A204.1 (cell line): ENCODE results near the gene PADI6.
"Not testable (repeated sequence)": the region's sequence is repeated elsewhere in the genome, so short reads cannot be mapped to it uniquely, and the experiment has no call there.

Source experiments
- FAIRE-seq: peaks from 2 replicates; lab custom pipeline; 2012; peaks lifted over from hg19 to GRCh38; lab: Jason Lieb, UNC

Gene PADI6

DNA sequence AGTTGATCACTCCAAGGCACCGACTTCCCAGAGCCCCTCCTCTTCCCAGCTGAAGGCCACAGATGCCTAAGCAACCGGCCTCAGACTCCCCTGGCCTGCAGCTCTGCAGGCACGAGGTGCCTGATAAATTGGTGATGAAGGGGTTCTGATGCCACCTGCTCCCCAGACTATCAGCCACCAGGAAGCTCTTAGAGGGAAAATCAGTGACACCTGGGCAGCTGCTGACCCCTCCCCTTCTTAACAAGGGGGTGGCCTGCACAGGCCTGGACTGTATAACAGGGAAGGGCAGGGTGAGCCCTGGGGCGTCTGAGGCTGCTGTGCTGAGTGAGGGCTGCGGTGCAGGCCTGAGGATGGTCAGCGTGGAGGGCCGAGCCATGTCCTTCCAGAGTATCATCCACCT lies at the start of gene PADI6:
Gene PADI6, plus strand, starts transcription at position 301 of the 400 bp plus-strand sequence. Its CDS starts 50 bp downstream, at position 351.
- no peak for FAIRE-seq

DNA sequence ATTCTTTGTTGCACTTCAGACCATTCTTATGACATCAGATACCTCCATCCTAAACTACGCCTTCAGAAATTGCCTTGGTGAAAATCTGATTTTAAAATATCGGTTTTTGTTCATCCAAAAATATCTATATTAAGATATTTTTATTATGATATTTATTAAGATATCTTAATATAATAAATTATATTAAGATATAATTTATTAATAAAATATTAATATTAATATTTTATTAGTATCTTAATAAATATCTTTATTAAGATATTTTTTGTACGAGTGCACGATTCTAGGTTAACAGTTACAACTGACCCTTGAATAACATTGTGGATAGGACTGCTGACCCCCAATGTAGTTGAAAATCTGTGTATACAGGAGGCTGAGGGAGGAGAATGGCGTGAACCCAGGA lies 43.1 kb upstream of the PADI6 start:
- peak; percentile 91 for FAIRE-seq

DNA sequence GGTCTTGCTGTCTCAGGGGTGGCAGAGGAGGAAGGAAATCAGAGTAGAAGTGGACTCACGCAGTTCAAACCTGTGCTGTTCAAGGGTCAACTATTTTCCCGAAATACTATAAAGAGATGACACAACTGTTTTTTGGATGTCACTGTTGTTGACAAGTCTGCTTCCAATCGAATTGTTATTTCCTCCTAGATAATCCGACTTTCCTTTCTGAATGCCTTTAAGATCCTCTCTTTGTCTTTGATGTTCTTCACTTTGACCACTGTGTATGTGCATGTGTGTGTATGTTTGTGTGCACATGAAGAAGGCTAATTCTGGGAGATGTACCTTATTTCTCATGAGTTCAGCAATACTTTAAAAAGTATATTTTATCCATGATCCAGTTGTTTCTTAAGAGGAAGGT lies 42.4 kb upstream of the PADI6 start:
- FAIRE-seq: no peak

DNA sequence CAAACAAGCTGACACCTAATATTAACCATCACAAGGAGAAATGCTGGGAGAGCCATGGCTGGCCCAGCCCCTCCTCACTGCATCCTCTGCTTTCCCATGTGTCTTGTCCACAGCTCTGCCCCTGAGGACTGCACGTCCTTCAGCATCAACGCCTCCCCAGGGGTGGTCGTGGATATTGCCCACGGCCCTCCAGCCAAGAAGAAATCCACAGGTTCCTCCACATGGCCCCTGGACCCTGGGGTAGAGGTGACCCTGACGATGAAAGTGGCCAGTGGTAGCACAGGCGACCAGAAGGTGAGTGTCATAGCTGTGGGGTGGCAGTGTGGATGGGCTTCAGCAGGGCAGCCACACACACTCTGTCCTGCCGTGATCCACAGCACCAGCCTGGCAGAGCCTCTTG lies 41.1 kb upstream of the PADI6 start:
- FAIRE-seq: no peak

DNA sequence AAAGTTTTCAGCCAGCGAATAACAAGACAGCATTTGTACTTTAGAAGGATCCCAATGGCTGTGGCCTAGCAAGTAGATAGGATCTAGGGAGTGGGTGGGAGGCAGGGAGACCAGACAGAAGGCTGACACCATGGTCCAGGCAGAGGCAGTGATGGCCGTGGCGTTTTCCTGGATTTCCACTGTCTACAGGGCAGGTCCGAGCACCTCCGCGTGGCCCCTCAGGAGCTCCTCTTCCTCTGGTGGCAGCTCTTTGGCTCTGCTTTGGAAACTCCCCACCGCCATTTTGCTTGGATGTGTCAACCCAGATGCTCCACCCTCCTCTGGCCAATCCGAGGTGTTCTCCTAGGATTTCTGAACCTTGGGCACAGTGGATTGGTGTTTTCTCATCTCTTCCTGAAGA lies 38.9 kb upstream of the PADI6 start:
- no peak for FAIRE-seq

DNA sequence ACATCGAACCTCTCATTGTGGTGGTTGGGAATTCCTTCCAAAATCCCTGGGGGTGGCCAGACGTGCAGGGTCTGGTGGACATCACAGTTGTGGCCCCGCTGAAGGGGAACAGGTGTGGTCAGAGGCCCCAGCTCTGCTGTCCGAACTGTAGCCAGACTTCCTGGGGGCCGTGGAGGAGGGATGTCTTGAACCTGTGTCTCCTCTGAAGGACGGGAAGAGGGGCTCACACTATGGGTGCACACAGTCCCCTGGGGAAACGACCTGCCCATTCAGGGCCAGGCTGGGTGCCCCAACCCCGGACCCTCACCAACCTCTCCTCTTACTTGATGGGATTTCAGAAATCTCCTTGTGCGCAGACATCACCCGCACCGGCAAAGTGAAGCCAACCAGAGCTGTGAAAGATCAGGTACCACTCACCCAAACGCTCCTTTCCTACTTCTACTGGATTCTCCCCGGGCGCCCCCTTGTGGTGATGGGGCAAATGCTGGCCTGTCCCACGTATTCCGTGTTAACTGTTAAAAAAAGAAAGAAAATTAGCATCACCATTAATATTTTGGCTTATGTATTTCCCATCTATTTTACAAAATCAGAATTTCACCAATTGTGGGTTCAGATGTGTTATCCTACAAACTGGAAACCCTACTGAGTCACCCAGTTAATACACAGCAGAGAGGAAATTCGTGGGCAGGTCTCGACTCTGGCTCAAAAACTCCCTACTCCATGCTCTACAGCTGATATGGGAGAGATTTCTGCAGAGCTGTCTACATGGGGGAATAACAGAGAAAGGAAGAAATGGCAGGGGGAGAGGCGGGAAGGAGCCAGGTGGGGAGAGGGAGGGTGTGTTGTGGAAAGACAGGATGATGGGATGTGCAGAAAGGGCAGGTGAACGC lies 35.9 kb upstream of the PADI6 start:
- FAIRE-seq: no peak

DNA sequence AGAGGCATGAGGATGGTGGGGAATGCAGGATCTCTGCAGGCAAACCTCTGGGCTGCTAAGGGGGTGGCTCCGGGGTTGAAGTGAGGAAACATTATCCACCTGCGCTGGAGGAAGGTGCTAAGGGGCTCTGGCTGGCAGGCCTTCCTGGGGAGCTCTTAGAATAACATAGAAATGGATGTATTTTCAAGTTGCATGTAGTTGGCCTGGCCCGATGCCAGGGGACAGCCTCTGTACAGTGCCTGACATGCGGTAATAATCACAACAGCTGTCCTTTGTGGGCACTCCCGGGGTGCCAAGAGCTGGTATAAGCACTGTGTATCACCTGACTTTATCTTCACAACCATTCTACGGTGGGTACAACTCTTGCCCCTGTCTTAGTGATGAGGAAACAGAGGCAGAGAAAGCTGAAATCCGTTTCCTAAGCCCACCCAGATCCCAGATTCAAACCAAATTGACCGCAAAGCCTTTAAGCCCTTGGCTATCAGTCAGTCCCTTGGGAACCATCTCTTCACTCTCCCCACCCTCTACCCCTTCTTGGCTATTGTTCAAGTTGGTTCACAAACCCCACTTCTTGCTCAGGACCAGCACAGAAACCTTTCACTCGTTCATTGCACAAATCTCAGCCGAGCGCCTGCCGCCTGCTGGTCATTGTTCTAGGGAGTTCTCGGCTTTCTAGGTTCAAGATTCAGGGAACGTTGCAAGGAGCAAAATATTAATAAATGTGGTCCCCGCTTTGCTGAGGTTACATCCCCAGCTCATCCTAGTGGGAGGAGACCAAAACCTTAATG lies 33.1 kb upstream of the PADI6 start:
- FAIRE-seq: no peak

DNA sequence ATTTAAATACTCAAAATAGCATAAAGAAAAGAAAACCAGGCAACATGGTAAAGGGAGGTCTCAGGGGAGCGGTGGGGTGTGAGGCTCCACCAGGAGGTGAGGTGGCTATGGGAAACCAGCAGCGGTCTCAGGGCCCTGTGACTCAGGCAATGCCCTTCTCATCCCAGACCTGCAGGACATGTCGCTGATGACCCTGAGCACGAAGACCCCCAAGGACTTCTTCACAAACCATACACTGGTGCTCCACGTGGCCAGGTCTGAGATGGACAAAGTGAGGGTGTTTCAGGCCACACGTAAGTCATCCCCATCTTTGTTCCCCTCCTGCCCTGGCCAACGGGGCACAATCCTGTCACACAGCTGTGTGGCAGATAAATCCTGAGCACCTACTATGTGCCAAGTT lies 32.5 kb upstream of the PADI6 start:
- FAIRE-seq: no peak

DNA sequence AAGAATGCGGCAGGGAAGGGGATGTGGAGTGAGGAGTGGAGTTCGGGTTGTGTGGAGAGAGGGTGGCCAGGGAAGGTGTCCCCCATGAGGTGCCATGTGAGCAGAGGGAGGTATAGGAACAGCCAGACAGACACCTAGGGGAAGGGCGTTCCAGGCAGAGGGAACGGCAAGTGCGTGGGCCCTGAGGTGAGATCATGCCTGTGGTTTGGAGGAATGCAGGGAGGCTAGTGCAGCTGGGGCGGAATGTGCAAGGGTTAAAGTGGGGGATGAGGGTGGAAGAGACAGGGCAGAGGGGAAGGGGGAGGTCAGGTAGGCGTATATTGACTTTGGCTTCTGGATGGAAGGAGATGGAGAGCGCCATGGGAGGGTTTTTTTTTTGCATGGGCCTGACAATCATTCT lies 31.6 kb upstream of the PADI6 start:
- FAIRE-seq: no peak

DNA sequence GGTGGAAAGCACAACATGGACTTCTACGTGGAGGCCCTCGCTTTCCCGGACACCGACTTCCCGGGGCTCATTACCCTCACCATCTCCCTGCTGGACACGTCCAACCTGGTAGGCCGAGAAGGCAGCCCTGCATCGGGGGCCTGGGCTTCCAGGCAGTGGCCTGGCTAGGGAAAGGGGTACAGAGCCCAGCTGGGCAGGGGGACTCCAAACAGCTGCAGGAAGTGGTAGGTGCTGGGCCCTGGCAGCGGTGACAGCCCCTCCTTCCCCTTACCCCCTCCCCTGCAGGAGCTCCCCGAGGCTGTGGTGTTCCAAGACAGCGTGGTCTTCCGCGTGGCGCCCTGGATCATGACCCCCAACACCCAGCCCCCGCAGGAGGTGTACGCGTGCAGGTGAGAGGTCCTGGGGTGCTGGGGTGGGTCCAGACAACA lies 30.0 kb upstream of the PADI6 start:
- FAIRE-seq: no peak

DNA sequence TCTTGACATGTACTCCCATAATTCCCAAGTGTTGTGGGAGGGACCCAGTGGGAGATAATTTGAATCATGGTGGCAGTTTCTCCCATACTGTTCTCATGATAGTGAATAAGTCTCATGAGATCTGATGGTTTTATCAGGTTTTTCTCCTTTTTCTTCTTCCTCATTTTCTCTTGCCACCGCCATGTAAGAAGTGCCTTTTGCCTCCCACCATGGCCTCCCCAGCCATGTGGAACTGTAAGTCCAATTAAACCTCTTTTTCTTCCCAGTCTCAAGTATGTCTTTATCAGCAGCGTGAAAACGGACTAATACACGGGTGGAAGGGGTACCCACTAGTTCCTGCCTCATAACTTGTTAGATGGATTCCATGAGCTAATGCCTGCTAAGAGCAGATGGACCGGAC lies 26.5 kb upstream of the PADI6 start:
- FAIRE-seq: not testable (repeated sequence)

DNA sequence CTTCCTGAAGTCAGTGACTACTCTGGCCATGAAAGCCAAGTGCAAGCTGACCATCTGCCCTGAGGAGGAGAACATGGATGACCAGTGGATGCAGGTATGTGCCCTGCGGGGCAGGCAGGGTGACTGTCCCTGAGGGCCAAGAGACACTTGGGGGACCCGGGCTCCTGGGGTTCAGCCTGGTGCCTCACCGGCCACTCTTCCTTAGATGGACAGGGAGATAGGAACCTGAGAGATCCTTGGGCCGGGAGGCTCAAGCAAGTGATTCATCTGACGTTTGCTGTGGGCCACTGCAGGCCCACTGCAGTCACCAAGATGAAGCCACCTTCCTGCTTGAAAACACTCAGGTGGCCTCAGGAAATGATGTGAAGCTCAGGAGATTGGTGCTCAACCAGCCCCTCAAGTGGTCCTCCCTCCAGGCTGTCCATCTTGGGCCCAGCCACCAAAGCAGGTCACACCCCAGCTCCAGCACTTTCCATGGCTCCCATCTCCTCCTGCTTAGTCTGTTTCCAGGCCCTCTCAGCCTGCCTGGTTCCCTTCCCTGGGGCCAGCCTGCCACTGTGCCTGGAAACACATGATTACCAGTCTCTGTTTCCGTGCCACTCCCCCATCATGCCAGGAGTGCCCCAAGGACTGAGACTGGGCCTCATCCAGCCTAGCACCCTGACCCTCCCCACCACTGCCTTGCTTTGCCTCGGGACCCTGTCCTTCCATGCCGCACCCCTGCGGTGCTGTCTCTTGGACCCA lies 25.8 kb upstream of the PADI6 start:
- FAIRE-seq: no peak

DNA sequence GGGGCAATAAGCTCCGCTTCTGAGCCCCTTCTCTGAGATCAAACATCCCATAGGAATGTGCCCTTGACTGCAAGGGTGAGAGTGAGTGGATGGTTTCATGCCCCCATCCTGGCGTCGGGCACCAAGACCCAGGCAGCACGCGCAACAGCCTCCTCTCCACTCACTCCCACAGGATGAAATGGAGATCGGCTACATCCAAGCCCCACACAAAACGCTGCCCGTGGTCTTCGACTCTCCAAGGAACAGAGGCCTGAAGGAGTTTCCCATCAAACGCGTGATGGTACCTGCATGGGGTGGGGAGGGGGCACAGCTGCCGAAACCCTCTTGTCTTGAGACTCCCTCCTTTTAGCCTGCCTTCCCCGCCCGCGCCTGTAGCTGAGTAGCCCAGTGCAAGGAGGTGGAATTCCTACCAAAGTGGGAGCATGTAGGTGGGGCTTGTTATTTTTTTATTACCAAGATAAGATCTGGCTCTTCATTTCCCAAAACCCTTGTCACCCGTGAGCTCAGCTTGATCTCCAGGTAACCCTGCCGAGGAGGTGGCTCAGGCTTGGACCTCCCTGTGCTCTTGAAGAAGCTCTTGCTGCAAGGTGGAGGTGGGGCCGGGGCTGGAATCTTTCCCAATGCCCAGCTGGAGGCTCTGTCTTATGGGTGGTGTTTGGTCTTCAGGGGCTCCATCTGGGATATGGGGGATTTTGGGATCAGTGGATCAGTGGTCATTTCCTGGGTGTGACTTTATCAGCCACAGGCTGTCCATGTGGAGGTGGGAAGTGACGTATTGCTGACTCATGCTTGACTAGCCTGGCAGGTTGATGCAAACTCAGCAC lies 24.0 kb upstream of the PADI6 start:
- FAIRE-seq: no peak

DNA sequence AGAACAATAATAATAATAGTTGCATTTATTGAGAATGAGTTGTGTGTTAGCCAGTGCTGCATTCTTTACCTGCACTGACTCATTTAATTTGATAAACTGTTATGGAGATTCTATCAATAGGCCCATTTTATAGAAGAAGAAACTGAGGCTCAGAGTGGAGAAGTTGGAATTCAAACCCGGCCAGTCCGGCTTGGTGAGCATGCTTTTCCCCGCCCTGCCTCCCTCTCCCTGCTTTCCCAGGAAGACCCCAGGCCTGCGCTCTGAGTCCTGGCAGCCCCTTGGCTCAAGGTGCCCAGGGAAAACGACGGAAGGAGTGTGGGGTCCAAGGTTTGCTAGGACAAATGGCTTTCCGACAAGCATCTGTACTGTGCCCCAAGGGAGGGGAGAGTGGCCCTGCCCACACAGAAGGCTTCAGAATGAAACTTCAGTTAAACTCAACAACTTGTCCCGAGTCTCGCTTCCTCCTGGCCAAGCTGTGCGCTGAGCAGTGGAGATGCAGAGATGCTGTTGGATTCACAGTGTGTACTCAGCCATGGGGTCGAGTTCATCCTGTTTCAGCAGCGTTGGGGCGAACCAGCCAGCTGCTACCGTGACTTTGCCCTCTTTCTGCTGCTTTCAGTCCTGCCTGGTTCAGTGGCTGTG lies 23.3 kb upstream of the PADI6 start:
- no peak for FAIRE-seq

DNA sequence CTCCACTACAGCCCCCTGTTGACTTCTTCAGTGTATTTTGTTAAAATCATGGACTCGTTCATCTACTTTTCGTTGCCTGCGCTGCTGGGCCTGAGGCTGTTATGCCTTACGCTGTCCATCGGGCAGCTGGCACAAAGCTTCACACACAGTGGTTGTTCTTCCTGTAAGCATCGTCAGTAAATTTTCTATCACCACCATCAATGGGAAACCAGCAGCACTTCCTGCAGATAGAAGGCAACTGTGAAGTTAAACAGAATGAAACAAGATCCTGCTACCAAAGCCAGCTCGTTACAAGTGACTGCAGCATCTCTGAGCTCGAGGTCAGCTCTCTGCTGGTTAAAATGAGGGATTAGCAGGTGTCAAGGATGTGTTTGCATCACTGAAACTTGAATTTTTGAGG lies 21.9 kb upstream of the PADI6 start:
- FAIRE-seq: no peak

DNA sequence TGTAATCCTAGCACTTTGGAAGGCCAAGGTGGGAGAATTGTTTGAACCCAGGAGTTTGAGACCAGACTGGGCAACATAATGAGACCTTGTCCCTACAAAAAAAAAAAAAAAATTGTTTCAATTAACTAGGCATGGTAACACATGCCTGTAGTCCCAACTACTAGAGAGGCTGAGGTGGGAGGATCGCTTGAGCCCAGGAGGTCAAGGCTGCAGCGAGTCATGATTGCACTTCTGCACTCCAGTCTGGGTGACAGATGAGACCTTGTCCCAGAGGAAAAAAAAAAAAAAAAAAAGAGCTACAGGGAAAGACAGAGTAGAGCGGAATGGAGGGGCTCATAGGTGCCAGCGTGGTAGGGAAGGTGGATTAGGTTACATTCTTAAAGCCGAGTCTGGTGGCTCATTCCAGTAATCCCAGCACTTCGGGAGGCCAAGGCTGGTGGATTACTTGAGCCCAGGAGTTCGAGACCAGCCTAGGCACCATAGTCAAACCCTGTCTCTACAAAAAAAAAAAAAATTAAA lies 21.0 kb upstream of the PADI6 start:
- FAIRE-seq: no peak

DNA sequence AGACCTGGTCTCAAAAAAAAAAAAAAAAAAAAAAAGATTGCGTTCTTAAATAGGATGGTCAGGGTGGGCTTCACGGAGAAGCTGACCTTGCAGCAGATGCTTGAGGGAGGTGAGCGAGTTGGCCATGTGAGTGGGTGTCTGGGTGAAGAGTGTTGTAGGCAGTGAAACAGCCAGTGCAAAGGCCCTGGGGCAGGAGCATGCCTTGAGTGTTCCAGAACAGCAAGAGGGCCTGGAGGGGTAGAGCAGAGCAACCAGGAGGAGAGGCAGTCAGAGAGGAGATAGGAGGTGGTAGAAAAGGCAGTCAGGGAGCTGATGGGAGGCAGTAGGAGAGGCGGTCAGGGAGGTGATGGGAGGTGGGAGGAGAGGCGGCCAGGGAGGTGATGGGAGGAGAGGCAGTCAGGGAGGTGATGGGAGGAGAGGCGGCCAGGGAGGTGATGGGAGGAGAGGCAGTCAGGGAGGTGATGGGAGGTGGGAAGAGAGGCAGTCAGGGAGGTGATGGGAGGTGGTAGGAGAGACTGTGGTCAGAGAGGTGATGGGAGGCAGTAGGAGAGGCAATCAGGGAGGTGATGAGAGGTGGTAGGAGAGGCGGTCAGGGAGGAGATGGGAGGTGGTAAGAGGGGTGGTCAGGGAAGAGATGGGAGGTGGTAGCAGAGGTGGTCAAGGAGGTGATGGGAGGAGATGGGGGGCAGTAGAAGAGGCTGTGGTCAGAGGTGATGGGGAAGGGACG lies 20.2 kb upstream of the PADI6 start:
- FAIRE-seq: no peak

DNA sequence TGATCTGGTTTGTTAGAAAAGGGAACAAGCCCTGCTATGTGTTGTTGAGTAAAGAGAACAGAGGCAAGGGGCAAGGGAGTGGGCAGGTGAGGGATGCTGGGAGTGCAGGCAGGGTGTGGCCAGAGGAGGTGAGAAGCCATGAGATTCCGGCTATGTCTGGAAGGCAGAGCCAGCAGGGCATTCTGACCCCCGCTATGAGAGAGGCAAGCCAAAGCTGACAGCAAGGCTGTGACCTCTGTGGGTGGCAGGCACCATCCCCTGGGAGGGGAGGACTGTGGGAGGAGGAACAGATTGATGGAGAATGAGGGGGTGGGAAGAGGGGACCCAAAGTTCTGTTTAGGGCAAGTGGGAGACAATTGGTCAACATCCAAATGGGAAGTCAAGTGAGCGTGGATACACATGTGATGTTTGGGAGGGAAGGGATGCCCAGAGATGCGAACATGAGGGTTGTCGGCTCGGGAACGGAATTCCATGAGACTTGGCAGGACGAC lies 19.5 kb upstream of the PADI6 start:
- no peak for FAIRE-seq

DNA sequence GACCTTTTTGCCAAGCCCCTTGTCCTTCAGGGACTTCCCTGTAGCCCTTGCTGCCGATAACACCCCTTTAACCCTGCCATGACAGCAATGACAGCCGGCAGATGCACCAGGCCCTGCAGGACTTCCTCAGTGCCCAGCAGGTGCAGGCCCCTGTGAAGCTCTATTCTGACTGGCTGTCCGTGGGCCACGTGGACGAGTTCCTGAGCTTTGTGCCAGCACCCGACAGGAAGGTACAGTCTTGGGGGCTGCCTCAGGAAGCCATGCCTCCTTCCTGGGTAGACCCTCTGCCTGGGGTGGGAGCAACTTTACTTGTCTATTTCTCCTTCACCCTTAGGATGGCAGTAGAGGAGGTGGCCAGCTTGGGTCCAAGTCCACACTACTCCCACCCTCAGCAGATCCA lies 16.1 kb upstream of the PADI6 start:
- FAIRE-seq: no peak

DNA sequence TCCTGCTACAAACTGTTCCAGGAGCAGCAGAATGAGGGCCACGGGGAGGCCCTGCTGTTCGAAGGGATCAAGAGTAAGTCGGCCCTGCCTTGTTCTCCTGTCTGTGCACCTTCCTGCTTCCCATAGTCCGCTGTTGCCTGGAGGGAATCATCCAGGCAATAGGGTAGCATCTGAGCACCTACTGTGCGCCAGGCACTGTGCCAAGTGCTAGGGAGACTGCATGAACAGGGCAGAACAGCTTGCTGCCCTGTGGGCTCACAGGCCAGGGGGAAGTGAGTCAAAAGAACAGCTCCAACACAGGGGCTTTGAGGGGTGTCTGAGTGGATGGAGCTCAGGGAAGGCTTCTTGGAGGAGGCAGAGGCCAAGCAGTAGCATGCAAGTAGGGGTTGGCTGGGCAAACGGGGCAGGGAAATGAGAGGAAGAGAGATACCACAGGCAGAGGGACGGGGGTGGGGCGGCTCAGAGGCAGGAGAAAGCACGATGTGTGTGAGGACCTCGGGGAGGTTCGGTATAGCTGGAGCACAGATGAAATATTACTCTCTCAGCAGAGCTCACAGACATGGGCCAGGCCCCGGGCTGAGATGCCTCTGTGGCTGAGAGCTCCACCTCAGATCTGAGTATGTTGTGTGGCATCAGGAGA lies 15.5 kb upstream of the PADI6 start:
- no peak for FAIRE-seq
